Measurements from ENCODE around the gene CTNNBIP1.

CTNNBIP1 gene

DNA sequence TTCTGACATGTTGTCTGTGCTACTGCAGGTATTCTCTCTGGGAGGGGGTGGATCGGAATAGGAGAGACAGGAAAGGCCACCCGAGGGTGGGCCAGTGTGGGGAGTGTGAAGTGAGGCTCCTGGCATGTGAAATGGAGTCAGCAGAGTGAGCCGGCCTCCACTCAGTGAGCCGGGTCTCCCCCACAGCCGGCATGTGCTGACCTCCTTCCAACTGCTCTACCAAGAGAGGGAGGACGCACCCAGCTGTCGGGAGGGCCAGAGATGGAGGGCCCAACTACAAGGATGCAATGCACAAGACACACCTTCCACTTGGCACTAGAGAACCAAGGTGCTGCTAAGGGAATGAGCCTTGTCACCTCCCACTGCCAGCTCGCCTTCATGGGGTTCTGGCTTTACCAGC is 58.1 kb downstream of the CTNNBIP1 start:
- DNase-seq = no peak

- no peak for DNase-seq
Measured at GRCh38 chr1:9850442-9851162, 59.5 kb downstream of the CTNNBIP1 start.

DNA sequence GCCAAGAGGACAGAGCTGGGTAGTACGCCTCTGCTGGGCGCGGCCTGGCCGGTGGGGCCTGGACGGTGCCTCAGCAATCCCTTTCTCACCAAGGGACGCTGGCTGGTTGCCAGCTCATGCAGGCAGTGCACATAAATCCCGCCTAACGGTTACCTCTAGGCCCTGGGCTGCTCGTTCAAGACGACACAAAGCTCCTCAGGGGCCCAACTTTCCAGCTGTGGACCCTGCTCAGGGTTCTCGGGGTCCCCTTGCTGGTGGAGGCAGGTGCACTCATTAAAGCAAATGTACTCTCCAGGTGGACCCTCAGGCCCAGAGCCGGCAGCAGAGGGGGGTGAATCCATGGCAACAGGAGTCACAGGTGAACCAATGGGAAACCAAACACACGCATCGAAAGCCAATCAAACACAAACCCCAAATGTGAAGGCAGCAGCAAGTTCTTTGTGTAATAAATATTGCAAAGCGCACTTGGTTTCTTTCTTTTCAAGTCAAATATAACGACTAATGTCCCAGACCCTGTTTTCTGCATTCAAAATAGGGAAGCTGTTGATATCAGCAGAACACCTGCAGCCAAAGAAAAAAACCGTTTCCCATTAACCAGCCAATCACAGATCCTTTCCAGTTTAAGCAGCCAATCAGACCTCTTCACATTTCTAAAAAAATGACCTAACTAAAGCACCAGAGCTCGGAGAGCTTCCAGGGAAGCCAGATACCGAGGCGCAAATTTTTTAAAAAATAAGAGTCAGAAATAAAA is 60.2 kb downstream of the CTNNBIP1 start:
- peak; percentile 27 to 46 for DNase-seq

- DNase-seq = no peak
Measured at GRCh38 chr1:9848022-9848421, 62.0 kb downstream of the CTNNBIP1 start.

GRCh38 chr1:9847269-9847668 is 62.8 kb downstream of the CTNNBIP1 start:
- DNase-seq = no peak

- no peak for DNase-seq
Measured at GRCh38 chr1:9846611-9847171, 63.4 kb downstream of the CTNNBIP1 start.

- DNase-seq = no peak
Measured at GRCh38 chr1:9845914-9846313, 64.2 kb downstream of the CTNNBIP1 start.

GRCh38 chr1:9844756-9845155 is 65.3 kb downstream of the CTNNBIP1 start:
- DNase-seq = no peak

DNA sequence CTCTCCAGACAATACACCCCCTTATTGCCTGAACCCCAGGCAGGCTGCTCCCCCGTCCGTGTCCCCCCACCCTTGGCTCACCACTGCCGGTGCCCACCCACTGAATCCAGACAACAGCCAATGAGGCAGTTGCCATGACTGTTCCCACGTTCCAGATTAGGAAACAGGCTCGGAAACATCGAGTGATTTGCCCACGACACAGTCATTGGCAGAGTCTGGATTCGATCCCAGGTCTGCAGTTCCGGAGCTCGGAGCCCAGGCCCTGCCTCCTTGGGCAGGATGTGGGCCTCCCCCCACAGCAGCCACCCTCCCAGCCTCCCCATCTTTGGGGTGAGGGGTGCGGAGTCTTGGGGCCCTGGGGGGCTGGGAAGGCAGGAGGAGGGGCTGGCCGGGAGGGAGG is 66.0 kb downstream of the CTNNBIP1 start:
- DNase-seq = no peak

GRCh38 chr1:9843576-9843945 is 66.5 kb downstream of the CTNNBIP1 start:
- no peak for DNase-seq

- no peak for DNase-seq
Measured at GRCh38 chr1:9842781-9843575, 67.1 kb downstream of the CTNNBIP1 start.

DNA sequence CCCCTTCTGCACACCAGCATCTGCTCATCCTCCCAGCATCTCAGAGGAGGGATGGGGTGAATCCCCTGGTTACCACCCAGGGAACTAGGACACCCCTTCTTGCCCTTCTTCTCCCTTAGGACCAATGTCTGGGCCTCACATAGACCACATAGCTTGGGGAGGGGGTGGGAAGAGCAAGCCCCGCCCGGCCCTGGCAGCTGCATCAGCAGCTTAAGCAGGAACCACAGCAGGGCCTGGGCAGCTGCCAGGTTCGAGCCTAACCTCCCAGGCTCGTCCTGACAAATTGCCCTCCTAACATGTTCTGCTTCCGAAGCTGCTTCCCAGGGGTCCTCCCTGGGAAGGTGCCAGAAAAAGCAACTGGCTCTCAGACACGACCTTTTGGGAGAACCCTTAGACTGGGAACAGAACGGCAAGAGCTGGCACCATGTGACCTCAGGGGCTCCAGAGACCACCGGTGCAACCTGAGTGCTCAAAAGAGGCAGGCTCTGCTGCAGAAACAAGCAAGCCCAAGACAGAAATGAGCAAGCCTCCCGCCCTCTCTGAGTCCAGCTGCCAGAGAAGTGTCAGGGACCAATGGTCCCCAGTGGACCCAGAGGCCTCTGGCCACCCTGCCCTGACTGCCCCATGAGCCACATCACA is 67.9 kb downstream of the CTNNBIP1 start:
- DNase-seq = no peak

- DNase-seq = no peak
Measured at GRCh38 chr1:9841460-9841859, 68.6 kb downstream of the CTNNBIP1 start.

- no peak for DNase-seq
Measured at GRCh38 chr1:9840176-9840575, 69.9 kb downstream of the CTNNBIP1 start.

DNA sequence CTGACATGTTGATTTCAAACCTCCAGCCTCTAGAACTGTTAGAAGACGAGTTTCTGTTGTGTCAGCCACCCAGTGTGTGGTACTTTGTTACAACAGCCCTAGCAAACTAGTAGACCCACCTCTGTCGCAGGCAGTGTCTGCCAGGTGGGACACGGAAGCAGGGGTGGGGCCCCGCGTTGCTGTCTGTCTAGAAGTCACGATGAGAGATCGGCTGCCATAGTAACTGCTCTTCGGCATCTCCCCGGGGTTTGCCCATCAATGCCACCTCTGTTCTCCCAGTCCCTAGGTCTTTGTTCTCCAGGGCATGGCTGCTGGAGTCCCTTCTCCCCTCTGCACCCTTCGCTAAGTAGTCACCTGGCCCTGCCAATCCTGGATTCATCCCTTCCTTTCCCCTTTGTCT is 71.1 kb downstream of the CTNNBIP1 start:
- no peak for DNase-seq

DNA sequence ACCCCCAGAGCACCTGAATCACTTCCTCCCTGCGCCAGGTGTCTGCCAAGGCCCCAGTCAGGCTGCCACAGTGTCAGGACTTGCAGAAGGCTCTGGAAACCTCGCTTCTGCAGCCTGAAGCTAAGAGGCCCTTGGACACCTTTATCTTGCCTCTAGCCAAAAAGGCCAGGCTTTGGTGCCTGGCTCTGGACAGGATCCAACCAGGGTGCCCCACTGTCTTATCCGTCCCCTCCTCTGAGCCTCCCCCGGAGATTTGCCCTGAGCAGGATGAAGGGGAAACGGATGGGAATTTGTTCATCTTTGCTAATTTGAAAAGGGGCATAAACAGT is 73.5 kb downstream of the CTNNBIP1 start:
- no peak for DNase-seq

DNA sequence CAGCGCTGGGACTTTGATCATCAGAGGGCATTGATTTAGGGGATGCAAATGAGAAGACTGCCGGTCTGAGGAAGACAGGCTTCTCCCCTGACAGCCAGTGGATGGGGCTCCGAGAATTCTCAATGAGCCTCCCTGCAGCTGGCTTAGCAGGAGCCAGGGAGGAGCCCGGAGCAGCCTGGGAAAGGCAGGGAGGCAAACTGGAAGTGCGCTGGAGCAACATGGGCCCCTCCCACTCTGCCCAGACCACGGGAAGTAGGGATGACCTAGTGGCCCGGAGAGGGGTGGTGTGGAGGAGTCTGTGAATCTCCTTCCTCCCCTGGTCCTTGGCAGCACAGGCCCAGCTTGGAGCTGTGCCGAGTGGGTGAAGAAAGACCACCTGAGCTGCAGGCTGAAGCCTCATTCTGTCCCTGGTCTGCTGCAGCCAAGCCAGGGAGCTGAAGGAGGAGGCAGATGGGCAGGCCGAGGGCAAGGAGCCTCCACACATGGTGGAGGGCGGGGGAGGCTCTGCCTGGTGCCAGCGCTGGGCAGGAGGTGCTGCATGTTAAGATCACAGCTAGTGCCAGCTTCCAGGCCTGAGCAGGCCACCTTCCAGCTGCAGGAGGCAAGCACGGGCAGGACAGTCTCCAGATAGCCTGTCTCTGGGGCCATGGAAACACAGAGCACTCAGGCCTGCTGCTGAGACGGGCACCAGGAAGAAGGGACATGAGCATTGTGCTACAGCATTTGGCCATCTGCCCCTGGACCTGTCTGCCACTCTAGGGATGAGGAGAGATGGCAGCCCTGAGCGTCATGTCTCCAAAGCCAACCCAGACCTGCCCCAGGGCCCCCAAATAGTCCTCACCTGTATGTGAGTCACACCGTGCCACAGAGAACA is 74.1 kb downstream of the CTNNBIP1 start:
- DNase-seq = no peak

DNA sequence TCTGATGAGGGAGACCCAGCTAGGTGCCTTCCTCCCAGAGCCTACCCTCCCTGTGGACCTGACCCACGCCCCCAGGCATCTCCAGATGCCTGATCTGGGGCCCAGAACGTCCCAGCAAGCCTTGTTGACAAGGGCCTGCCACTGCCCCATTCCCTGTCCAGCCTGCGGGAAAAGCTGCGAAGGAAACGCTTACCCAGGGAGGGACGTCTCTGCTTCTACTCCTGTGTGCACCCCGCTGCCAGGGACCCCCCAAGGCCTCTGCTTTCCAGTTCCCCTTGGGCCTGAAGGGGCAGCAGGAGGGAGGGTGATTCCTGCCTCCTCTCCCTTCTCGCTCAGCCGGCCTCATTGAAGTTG is 74.7 kb downstream of the CTNNBIP1 start:
- DNase-seq = no peak

DNA sequence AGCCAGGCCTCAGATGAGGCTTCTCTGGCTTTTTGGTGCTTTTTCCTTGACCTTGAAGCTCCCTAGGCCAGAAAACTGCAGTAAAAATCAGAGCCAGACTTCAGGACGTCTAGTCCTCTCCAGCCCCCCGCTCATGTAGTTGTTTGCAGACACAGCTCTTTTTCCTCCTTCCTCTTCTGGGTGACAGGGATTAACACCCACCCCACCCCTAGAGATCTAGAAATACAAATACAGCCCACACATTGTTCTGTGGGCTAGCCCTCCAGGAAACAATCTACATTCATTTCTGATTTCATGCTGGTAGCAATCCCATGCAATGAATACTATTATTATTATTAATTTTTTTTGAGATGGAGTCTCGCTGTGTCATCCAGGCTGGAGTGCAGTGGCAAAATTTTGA is 76.4 kb downstream of the CTNNBIP1 start:
- no peak for DNase-seq

GRCh38 chr1:9827558-9828185 is 82.4 kb downstream of the CTNNBIP1 start:
- no peak for DNase-seq

DNA sequence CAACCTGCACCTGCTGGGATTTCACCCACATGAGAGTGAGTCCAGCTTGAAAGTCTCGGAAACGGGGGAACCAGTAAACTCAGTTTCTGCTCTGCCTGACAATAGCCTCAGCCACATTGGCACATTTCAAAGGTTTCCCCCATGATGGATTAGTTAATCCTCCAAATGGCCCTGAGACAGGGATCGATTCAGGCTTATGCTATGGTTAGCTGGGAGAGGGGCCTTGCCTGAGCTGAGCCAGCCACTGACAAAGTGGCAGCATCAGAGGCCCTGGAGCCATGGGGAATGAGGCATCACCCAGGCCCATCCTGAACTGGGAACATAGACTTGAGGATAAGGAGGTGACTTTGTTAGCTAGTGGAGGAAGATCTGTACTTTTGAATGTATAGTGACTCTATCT is 83.5 kb downstream of the CTNNBIP1 start:
- no peak for DNase-seq

GRCh38 chr1:9826087-9826486 is 84.0 kb downstream of the CTNNBIP1 start:
- DNase-seq = no peak
